PFSK-1 (cell line): ENCODE results near the gene TMEM100.

ENCODE experiments used
- FOXP2 ChIP-seq: optimal IDR thresholded peaks from 2 replicates; pipeline ENCODE3; 2011; ENCODE audit warnings: borderline replicate concordance, control low read depth, inconsistent platforms; ENCODE audit not compliant: insufficient read depth; ENCODE audit errors: extremely low read length, extremely low read depth
- POLR2AphosphoS5 ChIP-seq: IDR thresholded peaks from 2 replicates; pipeline ENCODE4 v1.6.1; 2012; ENCODE audit warnings: low read depth, mild to moderate bottlenecking, control low read depth, low read length, moderate library complexity
- REST ChIP-seq, 2 experiments: IDR thresholded peaks; 2 replicates each; pipeline versions ENCODE4 v1.6.1 to v1.8.0; 2011 to 2012; ENCODE audit warnings: low read depth in 2 of 2, low read length in 2 of 2, control low read depth in 1 of 2, inconsistent platforms in 1 of 2, mild to moderate bottlenecking in 1 of 2, moderate library complexity in 1 of 2; ENCODE audit not compliant: insufficient read depth in 1 of 2
- SIN3A ChIP-seq: IDR thresholded peaks from 2 replicates; pipeline ENCODE4 v1.6.1; 2012; ENCODE audit warnings: mild to moderate bottlenecking, low read length, moderate library complexity, borderline replicate concordance; ENCODE audit not compliant: insufficient read depth
- TAF1 ChIP-seq: IDR thresholded peaks from 2 replicates; pipeline ENCODE4 v1.6.1; 2012; ENCODE audit warnings: low read length, control low read depth, borderline replicate concordance; ENCODE audit not compliant: insufficient read depth

- TF ChIP-seq POLR2AphosphoS5 (no peak), REST (IDR thresholded peaks at IDR 0.05; ENCODE audit: insufficient read depth in 1 of 2, low read depth in 2 of 2, low read length in 2 of 2) (no peak), FOXP2 (no peak), SIN3A (no peak), TAF1 (no peak)
Measured at GRCh38 chr17:55760643-55761355, 38.1 kb upstream of the TMEM100 start.
